HEK293 (cell line): ENCODE measurements around the gene EYS.

Experiments
- CTCF ChIA-PET: fragments of 350-600 bp; formaldehyde crosslinking; extraction: SDS; loops from one replicate; lab custom pipeline; 2021; ENCODE audit warnings: antibody characterized with exemption; lab: Yijun Ruan, JAX
- POLR2A ChIA-PET: fragments of 300-600 bp; formaldehyde crosslinking; extraction: SDS; loops from one replicate; lab custom pipeline; 2020; ENCODE audit warnings: antibody characterized with exemption, inconsistent platforms; lab: Yijun Ruan, JAX
- H3K27ac ChIP-seq: fragments of 200-500 bp; sonication (Bioruptor generic); 2 replicates; pipeline ENCODE4 v1.5.1; 2014; ENCODE audit warnings: low read depth, low read length, control low read depth, inconsistent platforms; ENCODE audit errors: extremely low read depth
- H3K36me3 ChIP-seq, 2 experiments: fragments of 200-500 bp in 1 of 2; sonication (Bioruptor generic) in 1 of 2; 1 replicate in 1 of 2; 2 replicates in 1 of 2; pipeline ENCODE4 v1.5.1; 2014 to 2017; ENCODE audit warnings: inconsistent platforms in 2 of 2, low read length in 2 of 2; ENCODE audit not compliant: control insufficient read depth in 2 of 2, insufficient read depth in 1 of 2
- H3K4me1 ChIP-seq: fragments of 200-500 bp; sonication (Bioruptor generic); 2 replicates; pipeline ENCODE4 v1.5.1; 2014; ENCODE audit warnings: mild to moderate bottlenecking, low read length, inconsistent platforms; ENCODE audit not compliant: control insufficient read depth, insufficient read depth
- H3K4me3 ChIP-seq: 2 replicates; pipeline ENCODE4 v1.5.1; 2011; ENCODE audit warnings: low read depth, mild to moderate bottlenecking, control low read depth, low read length, moderate library complexity
- H3K9me3 ChIP-seq: fragments of 200-500 bp; sonication (Bioruptor generic); 2 replicates; pipeline ENCODE4 v1.5.1; 2014; ENCODE audit warnings: low read depth, low read length, inconsistent platforms; ENCODE audit not compliant: control insufficient read depth, insufficient read depth
- KLF16 ChIP-seq: fragments of 450-650 bp; formaldehyde crosslinking; IDR thresholded peaks from 2 replicates; pipeline ENCODE4 v1.5.1; 2017; ENCODE audit warnings: missing biosample characterization, missing genetic modification characterization
- KLF7 ChIP-seq: fragments of 450-650 bp; formaldehyde crosslinking; IDR thresholded peaks from 2 replicates; pipeline ENCODE4 v1.5.1; 2016; ENCODE audit warnings: missing biosample characterization, missing genetic modification characterization, borderline replicate concordance
- PRDM1 ChIP-seq: fragments of 450-650 bp; formaldehyde crosslinking; IDR thresholded peaks from 2 replicates; pipeline ENCODE4; 2016; ENCODE audit warnings: missing biosample characterization, missing genetic modification characterization
- SCRT2 ChIP-seq: fragments of 450-650 bp; formaldehyde crosslinking; IDR thresholded peaks from 2 replicates; pipeline ENCODE4 v1.5.1; 2016; ENCODE audit warnings: missing biosample characterization, missing genetic modification characterization
- ZBTB21 ChIP-seq: fragments of 450-650 bp; formaldehyde crosslinking; IDR thresholded peaks from 2 replicates; pipeline ENCODE4 v1.5.1; 2017; ENCODE audit warnings: missing biosample characterization, missing genetic modification characterization
- ZFP37 ChIP-seq: fragments of 450-650 bp; formaldehyde crosslinking; IDR thresholded peaks from 2 replicates; pipeline ENCODE4 v1.5.1; 2016; ENCODE audit warnings: missing biosample characterization, missing genetic modification characterization
- ZIC2 ChIP-seq: fragments of 450-650 bp; formaldehyde crosslinking; IDR thresholded peaks from 2 replicates; pipeline ENCODE4 v1.5.1; 2016; ENCODE audit warnings: missing biosample characterization, missing genetic modification characterization
- ZNF426 ChIP-seq: fragments of 450-650 bp; formaldehyde crosslinking; IDR thresholded peaks from 2 replicates; pipeline ENCODE4 v1.5.1; 2017; ENCODE audit warnings: missing biosample characterization, missing genetic modification characterization, mild to moderate bottlenecking, inconsistent platforms, moderate library complexity
- ZNF530 ChIP-seq: fragments of 450-650 bp; formaldehyde crosslinking; IDR thresholded peaks from 2 replicates; pipeline ENCODE4 v1.5.1; 2016; ENCODE audit warnings: low read depth, missing biosample characterization, missing genetic modification characterization
- ZNF548 ChIP-seq: fragments of 450-650 bp; formaldehyde crosslinking; IDR thresholded peaks from 2 replicates; pipeline ENCODE4 v1.5.1; 2016; ENCODE audit warnings: missing biosample characterization, missing genetic modification characterization
- ZNF561 ChIP-seq: fragments of 450-650 bp; IDR thresholded peaks from 2 replicates; pipeline ENCODE4 v1.5.1; 2018; ENCODE audit warnings: missing biosample characterization, missing genetic modification characterization, borderline replicate concordance
- ZNF624 ChIP-seq: fragments of 450-650 bp; formaldehyde crosslinking; IDR thresholded peaks from 2 replicates; pipeline ENCODE4 v1.5.1; 2017; ENCODE audit warnings: missing biosample characterization, missing genetic modification characterization
- ZNF626 ChIP-seq: fragments of 450-650 bp; sonication (Bioruptor Pico); formaldehyde crosslinking; IDR thresholded peaks from 2 replicates; pipeline ENCODE4 v1.5.1; 2018; ENCODE audit warnings: missing biosample characterization, missing genetic modification characterization, inconsistent platforms
- ZNF660 ChIP-seq: fragments of 450-650 bp; IDR thresholded peaks from 2 replicates; pipeline ENCODE4 v1.5.1; 2018; ENCODE audit warnings: missing biosample characterization, mild to moderate bottlenecking, missing genetic modification characterization
- ZSCAN23 ChIP-seq: fragments of 450-650 bp; formaldehyde crosslinking; IDR thresholded peaks from 2 replicates; pipeline ENCODE4 v1.5.1; 2016; ENCODE audit warnings: missing biosample characterization, missing genetic modification characterization
- TF ChIP-seq, protein P1 (sequence below): fragments of 450-650 bp; formaldehyde crosslinking; IDR thresholded peaks from 2 replicates; pipeline ENCODE4 v1.5.1; 2016; ENCODE audit warnings: missing biosample characterization, missing genetic modification characterization, low read depth
- TF ChIP-seq, protein P2 (sequence below): fragments of 450-650 bp; formaldehyde crosslinking; IDR thresholded peaks from 2 replicates; pipeline ENCODE4 v1.5.1; 2016; ENCODE audit warnings: missing biosample characterization, missing genetic modification characterization
- TF ChIP-seq, protein P3 (sequence below): fragments of 450-650 bp; formaldehyde crosslinking; IDR thresholded peaks from 2 replicates; pipeline ENCODE4 v1.5.1; 2016; ENCODE audit warnings: missing biosample characterization, missing genetic modification characterization
- TF ChIP-seq, protein P4 (sequence below): fragments of 450-650 bp; formaldehyde crosslinking; IDR thresholded peaks from 2 replicates; pipeline ENCODE4 v1.5.1; 2016; ENCODE audit warnings: missing biosample characterization, missing genetic modification characterization
- TF ChIP-seq, protein P5 (sequence below): fragments of 450-650 bp; formaldehyde crosslinking; IDR thresholded peaks from 2 replicates; pipeline ENCODE4 v1.5.0; 2017; ENCODE audit warnings: missing biosample characterization, missing genetic modification characterization, borderline replicate concordance

Gene EYS

DNA sequence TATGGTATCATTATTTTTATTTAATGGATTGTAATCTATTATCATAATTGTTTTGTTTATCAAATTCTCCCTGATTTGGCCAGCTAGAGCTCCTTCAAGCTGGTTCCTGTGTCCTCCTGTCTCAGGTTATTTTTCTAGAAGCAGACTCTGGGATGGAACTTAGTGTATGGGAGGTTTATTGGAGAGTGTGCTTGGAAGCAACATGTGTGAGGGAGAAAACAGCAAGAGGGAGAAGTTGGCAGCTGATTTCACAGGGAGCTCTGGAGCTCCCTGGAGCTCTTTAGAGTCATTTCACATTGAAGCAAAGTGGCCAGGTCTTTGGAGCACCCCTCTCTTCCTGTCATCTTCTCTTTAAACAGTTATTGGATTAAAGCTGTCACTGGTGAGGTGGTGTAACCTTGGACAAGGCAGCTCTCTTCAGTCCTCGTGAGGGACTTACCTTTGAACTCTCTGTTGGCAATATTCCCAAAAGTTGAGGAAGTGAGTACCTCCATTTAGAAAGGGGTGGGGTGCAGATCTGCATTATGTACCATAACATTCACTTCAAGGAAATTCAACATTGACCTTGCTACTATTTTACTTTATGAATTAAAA, 1967.8 kb downstream of the EYS start:
- Histone ChIP-seq H3K9me3 (no peaks in the 10 kb centered on the region), H3K36me3 (no peaks in the 10 kb centered on the region), H3K4me1 (no peaks in the 10 kb centered on the region), H3K4me3 (no peak overlapping the region), H3K27ac (no peak overlapping the region)
- CTCF ChIA-PET: interaction anchor here (1.3 kb wide), 1 partner anchor 49 kb away, joined by 3 read pairs; no protein-coding TSS in a partner anchor
- POLR2A ChIA-PET: no interaction called here
- TF ChIP-seq, protein P1, sequence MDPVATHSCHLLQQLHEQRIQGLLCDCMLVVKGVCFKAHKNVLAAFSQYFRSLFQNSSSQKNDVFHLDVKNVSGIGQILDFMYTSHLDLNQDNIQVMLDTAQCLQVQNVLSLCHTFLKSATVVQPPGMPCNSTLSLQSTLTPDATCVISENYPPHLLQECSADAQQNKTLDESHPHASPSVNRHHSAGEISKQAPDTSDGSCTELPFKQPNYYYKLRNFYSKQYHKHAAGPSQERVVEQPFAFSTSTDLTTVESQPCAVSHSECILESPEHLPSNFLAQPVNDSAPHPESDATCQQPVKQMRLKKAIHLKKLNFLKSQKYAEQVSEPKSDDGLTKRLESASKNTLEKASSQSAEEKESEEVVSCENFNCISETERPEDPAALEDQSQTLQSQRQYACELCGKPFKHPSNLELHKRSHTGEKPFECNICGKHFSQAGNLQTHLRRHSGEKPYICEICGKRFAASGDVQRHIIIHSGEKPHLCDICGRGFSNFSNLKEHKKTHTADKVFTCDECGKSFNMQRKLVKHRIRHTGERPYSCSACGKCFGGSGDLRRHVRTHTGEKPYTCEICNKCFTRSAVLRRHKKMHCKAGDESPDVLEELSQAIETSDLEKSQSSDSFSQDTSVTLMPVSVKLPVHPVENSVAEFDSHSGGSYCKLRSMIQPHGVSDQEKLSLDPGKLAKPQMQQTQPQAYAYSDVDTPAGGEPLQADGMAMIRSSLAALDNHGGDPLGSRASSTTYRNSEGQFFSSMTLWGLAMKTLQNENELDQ: no peak
- no peak for TF ChIP-seq ZBTB21 (tag by site-specific recombination)
- no peak for TF ChIP-seq ZSCAN23
- TF ChIP-seq, protein P2, sequence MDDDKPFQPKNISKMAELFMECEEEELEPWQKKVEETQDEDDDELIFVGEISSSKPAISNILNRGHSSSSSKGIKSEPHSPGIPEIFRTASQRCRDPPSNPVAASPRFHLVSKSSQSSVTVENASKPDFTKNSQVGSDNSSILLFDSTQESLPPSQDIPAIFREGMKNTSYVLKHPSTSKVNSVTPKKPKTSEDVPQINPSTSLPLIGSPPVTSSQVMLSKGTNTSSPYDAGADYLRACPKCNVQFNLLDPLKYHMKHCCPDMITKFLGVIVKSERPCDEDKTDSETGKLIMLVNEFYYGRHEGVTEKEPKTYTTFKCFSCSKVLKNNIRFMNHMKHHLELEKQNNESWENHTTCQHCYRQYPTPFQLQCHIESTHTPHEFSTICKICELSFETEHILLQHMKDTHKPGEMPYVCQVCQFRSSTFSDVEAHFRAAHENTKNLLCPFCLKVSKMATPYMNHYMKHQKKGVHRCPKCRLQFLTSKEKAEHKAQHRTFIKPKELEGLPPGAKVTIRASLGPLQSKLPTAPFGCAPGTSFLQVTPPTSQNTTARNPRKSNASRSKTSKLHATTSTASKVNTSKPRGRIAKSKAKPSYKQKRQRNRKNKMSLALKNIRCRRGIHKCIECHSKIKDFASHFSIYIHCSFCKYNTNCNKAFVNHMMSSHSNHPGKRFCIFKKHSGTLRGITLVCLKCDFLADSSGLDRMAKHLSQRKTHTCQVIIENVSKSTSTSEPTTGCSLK (tag by site-specific recombination): no peak
- no peak for TF ChIP-seq KLF16 (tag by site-specific recombination)
- TF ChIP-seq ZNF530 (tag by site-specific recombination): no peak
- TF ChIP-seq ZFP37 (tag by site-specific recombination): no peak
- no peak for TF ChIP-seq KLF7
- TF ChIP-seq ZNF426 (tag by site-specific recombination): no peak
- TF ChIP-seq ZNF626 (tag by site-specific recombination): no peak
- TF ChIP-seq, protein P3, sequence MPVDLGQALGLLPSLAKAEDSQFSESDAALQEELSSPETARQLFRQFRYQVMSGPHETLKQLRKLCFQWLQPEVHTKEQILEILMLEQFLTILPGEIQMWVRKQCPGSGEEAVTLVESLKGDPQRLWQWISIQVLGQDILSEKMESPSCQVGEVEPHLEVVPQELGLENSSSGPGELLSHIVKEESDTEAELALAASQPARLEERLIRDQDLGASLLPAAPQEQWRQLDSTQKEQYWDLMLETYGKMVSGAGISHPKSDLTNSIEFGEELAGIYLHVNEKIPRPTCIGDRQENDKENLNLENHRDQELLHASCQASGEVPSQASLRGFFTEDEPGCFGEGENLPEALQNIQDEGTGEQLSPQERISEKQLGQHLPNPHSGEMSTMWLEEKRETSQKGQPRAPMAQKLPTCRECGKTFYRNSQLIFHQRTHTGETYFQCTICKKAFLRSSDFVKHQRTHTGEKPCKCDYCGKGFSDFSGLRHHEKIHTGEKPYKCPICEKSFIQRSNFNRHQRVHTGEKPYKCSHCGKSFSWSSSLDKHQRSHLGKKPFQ (tag by site-specific recombination): no peak
- no peak for TF ChIP-seq ZNF548 (tag by site-specific recombination)
- TF ChIP-seq ZNF561 (tag by site-specific recombination): no peak
- TF ChIP-seq PRDM1 (tag by site-specific recombination): no peak
- TF ChIP-seq, protein P4, sequence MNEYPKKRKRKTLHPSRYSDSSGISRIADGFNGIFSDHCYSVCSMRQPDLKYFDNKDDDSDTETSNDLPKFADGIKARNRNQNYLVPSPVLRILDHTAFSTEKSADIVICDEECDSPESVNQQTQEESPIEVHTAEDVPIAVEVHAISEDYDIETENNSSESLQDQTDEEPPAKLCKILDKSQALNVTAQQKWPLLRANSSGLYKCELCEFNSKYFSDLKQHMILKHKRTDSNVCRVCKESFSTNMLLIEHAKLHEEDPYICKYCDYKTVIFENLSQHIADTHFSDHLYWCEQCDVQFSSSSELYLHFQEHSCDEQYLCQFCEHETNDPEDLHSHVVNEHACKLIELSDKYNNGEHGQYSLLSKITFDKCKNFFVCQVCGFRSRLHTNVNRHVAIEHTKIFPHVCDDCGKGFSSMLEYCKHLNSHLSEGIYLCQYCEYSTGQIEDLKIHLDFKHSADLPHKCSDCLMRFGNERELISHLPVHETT (tag by site-specific recombination): no peak
- TF ChIP-seq, protein P5, sequence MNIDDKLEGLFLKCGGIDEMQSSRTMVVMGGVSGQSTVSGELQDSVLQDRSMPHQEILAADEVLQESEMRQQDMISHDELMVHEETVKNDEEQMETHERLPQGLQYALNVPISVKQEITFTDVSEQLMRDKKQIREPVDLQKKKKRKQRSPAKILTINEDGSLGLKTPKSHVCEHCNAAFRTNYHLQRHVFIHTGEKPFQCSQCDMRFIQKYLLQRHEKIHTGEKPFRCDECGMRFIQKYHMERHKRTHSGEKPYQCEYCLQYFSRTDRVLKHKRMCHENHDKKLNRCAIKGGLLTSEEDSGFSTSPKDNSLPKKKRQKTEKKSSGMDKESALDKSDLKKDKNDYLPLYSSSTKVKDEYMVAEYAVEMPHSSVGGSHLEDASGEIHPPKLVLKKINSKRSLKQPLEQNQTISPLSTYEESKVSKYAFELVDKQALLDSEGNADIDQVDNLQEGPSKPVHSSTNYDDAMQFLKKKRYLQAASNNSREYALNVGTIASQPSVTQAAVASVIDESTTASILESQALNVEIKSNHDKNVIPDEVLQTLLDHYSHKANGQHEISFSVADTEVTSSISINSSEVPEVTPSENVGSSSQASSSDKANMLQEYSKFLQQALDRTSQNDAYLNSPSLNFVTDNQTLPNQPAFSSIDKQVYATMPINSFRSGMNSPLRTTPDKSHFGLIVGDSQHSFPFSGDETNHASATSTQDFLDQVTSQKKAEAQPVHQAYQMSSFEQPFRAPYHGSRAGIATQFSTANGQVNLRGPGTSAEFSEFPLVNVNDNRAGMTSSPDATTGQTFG (tag by site-specific recombination): no peak
- TF ChIP-seq SCRT2 (tag by site-specific recombination): no peak
- TF ChIP-seq ZIC2: no peak
- no peak for TF ChIP-seq ZNF660 (tag by site-specific recombination)
- no peak for TF ChIP-seq ZNF624 (tag by site-specific recombination)
